Neural cell (in vitro differentiated cells): Measurements from ENCODE around the gene APBA2.

Source experiments
- EP300 ChIP-seq: fragments of 450-650 bp; conservative IDR thresholded peaks from 2 replicates; pipeline ENCODE4 v1.6.1; 2014; ENCODE audit warnings: antibody characterized with exemption, mild to moderate bottlenecking, moderate library complexity; ENCODE audit not compliant: poor library complexity, severe bottlenecking
- EZH2 ChIP-seq: fragments of 200-600, 300-800 bp; shearing (Covaris generic), sonication (generic); IDR thresholded peaks from 2 replicates; pipeline ENCODE4 v1.6.1; 2014; ENCODE audit warnings: antibody characterized with exemption, low read length, borderline replicate concordance, mild to moderate bottlenecking; ENCODE audit not compliant: insufficient read depth, poor library complexity, severe bottlenecking
- MXI1 ChIP-seq: fragments of 450-650 bp; conservative IDR thresholded peaks from 2 replicates; pipeline ENCODE4 v1.6.1; 2014; ENCODE audit warnings: antibody characterized with exemption, mild to moderate bottlenecking; ENCODE audit not compliant: poor library complexity, severe bottlenecking
- POLR2AphosphoS5 ChIP-seq: IDR thresholded peaks from 2 replicates; pipeline ENCODE4 v1.6.1; 2012
- RAD21 ChIP-seq: fragments of 450-650 bp; conservative IDR thresholded peaks from 2 replicates; pipeline ENCODE4 v1.6.1; 2014; ENCODE audit warnings: antibody characterized with exemption, mild to moderate bottlenecking, moderate library complexity
- SMC3 ChIP-seq: fragments of 450-650 bp; conservative IDR thresholded peaks from 2 replicates; pipeline ENCODE4 v1.6.1; 2014; ENCODE audit warnings: antibody characterized with exemption, mild to moderate bottlenecking, moderate library complexity; ENCODE audit not compliant: poor library complexity
- TAF1 ChIP-seq: IDR thresholded peaks from 2 replicates; pipeline ENCODE4 v1.6.1; 2012; ENCODE audit warnings: low read depth
- TF ChIP-seq, protein P1 (sequence below): fragments of 450-650 bp; IDR thresholded peaks from 2 replicates; pipeline ENCODE4 v1.5.1; 2014; ENCODE audit warnings: antibody characterized with exemption, mild to moderate bottlenecking, moderate library complexity; ENCODE audit not compliant: poor library complexity, severe bottlenecking
- TF ChIP-seq, protein P2 (sequence below): IDR thresholded peaks from 2 replicates; pipeline ENCODE4 v1.6.1; 2012; ENCODE audit warnings: borderline replicate concordance

DNA sequence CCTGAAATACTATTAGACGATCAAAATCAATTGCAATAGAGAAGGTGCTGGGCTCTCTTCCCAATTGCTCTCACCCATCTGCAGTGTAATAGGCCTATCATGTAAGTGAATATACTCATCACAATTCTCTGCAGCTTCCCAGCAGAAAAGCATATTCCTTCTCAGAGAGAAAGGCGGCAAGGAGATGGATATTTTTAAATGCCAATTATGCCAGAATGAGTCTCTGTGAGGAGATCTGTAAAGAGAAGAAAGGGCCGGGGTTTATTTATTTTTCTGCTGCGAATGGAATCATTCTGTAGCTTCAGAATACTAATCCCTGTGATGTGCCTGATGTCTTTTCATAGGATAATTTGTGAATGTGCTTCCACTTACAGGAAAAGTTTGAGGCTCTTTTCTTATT is 112.0 kb downstream of the APBA2 start:
- TF ChIP-seq, protein P1, sequence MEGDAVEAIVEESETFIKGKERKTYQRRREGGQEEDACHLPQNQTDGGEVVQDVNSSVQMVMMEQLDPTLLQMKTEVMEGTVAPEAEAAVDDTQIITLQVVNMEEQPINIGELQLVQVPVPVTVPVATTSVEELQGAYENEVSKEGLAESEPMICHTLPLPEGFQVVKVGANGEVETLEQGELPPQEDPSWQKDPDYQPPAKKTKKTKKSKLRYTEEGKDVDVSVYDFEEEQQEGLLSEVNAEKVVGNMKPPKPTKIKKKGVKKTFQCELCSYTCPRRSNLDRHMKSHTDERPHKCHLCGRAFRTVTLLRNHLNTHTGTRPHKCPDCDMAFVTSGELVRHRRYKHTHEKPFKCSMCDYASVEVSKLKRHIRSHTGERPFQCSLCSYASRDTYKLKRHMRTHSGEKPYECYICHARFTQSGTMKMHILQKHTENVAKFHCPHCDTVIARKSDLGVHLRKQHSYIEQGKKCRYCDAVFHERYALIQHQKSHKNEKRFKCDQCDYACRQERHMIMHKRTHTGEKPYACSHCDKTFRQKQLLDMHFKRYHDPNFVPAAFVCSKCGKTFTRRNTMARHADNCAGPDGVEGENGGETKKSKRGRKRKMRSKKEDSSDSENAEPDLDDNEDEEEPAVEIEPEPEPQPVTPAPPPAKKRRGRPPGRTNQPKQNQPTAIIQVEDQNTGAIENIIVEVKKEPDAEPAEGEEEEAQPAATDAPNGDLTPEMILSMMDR = no peak
- TF ChIP-seq EZH2 (no peak), RAD21 (no peak), POLR2AphosphoS5 (no peak), MXI1 (no peak), TAF1 (no peak), EP300 (no peak), SMC3 (no peak)
- TF ChIP-seq, protein P2, sequence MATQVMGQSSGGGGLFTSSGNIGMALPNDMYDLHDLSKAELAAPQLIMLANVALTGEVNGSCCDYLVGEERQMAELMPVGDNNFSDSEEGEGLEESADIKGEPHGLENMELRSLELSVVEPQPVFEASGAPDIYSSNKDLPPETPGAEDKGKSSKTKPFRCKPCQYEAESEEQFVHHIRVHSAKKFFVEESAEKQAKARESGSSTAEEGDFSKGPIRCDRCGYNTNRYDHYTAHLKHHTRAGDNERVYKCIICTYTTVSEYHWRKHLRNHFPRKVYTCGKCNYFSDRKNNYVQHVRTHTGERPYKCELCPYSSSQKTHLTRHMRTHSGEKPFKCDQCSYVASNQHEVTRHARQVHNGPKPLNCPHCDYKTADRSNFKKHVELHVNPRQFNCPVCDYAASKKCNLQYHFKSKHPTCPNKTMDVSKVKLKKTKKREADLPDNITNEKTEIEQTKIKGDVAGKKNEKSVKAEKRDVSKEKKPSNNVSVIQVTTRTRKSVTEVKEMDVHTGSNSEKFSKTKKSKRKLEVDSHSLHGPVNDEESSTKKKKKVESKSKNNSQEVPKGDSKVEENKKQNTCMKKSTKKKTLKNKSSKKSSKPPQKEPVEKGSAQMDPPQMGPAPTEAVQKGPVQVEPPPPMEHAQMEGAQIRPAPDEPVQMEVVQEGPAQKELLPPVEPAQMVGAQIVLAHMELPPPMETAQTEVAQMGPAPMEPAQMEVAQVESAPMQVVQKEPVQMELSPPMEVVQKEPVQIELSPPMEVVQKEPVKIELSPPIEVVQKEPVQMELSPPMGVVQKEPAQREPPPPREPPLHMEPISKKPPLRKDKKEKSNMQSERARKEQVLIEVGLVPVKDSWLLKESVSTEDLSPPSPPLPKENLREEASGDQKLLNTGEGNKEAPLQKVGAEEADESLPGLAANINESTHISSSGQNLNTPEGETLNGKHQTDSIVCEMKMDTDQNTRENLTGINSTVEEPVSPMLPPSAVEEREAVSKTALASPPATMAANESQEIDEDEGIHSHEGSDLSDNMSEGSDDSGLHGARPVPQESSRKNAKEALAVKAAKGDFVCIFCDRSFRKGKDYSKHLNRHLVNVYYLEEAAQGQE = no peak
